ENCODE results near the gene FRMD3.

The FRMD3 gene

GRCh38 chr9:83287021-83287420 is 251.2 kb downstream of the FRMD3 start:
- H3K27me3 ChIP-seq (ENCODE audit: control insufficient read depth in 3 of 3, insufficient read depth in 3 of 3, low read depth in 1 of 3, low read length in 3 of 3) = no peaks in the 10 kb centered on the region
- H3K4me2 ChIP-seq (ENCODE audit: insufficient read depth, low read length, poor library complexity, severe bottlenecking) = no peak overlapping the region
- H3K9me3 ChIP-seq (replicated peaks in 1 of 2; ENCODE audit: control insufficient read depth in 2 of 2, insufficient read depth in 1 of 2, low read depth in 1 of 2, low read length in 2 of 2) = no peaks in the 10 kb centered on the region
- H2BK15ac ChIP-seq (ENCODE audit: low read length) = no peak overlapping the region
- no peak overlapping the region for H2BK12ac ChIP-seq (ENCODE audit: low read length)
- H3K14ac ChIP-seq (ENCODE audit: low read length) = no peak overlapping the region
- no peak for DNase-seq (ENCODE audit: low spot score)
- no peaks in the 10 kb centered on the region for H3K79me1 ChIP-seq (ENCODE audit: low read depth, low read length)
- H2BK120ac ChIP-seq (ENCODE audit: low read depth, low read length) = no peak overlapping the region
- no peak overlapping the region for H3K27ac ChIP-seq (replicated peaks; ENCODE audit: low read length)
- H3K4ac ChIP-seq (ENCODE audit: low read length) = no peak overlapping the region
- no peak overlapping the region for H3K23ac ChIP-seq (ENCODE audit: low read depth, low read length, poor library complexity)
- no peak overlapping the region for H4K91ac ChIP-seq (ENCODE audit: low read depth, low read length, poor library complexity)
- H3K9ac ChIP-seq (ENCODE audit: low read depth, low read length, poor library complexity) = no peak overlapping the region
- no peak overlapping the region for H4K8ac ChIP-seq (ENCODE audit: low read depth, low read length)
- H3K18ac ChIP-seq (ENCODE audit: low read length) = no peak overlapping the region
- H3K4me3 ChIP-seq (ENCODE audit: low read length in 2 of 2) = no peak overlapping the region
- H2BK5ac ChIP-seq (ENCODE audit: low read length) = no peak overlapping the region
- H2AFZ ChIP-seq (ENCODE audit: low read length) = no peak overlapping the region
- no CpG with 5 or more reads among the region's 1 CpG for WGBS, 2 donors (ENCODE audit: extremely low coverage in 2 of 2, insufficient read length in 2 of 2, insufficient replicate concordance in 1 of 2)
- peaks cover 0 to 2% of the 10 kb centered on the region in 2 donors for H3K4me1 ChIP-seq (ENCODE audit: control insufficient read depth in 2 of 2, insufficient read depth in 1 of 2, low read depth in 1 of 2, low read length in 2 of 2)
- H3K36me3 ChIP-seq (replicated peaks in 1 of 2; ENCODE audit: control insufficient read depth in 2 of 2, insufficient read depth in 2 of 2, low read length in 2 of 2) = no peaks in the 10 kb centered on the region
- H2AK5ac ChIP-seq (ENCODE audit: low read depth, low read length) = no peak overlapping the region

DNA sequence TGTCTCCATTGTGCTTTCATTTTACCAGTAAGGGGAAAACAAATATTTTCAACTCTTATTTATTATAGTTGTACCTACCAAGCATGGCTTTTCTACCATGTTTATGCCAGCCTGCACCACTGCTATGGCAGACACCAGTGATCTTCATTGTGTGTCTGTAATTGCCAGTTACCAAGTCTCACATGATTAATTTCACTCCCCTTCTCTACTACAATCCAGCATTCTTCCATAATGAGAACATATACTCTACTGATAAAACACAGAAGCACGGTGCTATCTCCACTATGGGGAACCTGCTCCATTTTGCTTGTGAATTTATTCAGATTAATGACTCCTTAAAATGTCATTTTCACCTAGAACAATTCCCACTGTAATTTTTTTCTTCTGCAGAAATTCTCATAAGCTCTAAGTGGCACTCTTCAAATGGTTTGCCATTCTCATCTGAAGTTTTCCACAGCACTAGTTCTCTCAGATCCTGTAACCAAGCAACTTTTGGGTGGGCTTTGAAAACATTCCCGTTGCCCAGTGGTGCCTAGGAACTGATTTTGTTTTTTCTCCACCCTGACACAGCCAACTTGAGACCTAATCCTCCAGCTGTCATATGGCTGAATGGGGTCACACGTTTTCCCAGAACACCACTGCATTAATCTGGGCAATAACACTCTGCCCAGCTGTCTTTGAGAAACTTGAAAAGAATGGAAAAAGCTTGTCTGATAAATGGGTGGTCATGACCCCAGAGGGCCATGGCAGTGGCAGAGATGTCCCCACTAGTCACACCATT is 252.6 kb downstream of the FRMD3 start:
- Histone ChIP-seq H2AFZ (ENCODE audit: low read length) (no peak overlapping the region), H3K27ac (replicated peaks; ENCODE audit: low read length) (no peak overlapping the region)

GRCh38 chr9:83284746-83285145 is 253.5 kb downstream of the FRMD3 start:
- no peak overlapping the region for H3K4ac ChIP-seq (ENCODE audit: low read length)
- H3K18ac ChIP-seq (ENCODE audit: low read length) = no peak overlapping the region
- H2BK120ac ChIP-seq (ENCODE audit: low read depth, low read length) = no peak overlapping the region
- no peaks in the 10 kb centered on the region for H3K27me3 ChIP-seq (ENCODE audit: control insufficient read depth in 3 of 3, insufficient read depth in 3 of 3, low read depth in 1 of 3, low read length in 3 of 3)
- no peak overlapping the region for H3K14ac ChIP-seq (ENCODE audit: low read length)
- no peak overlapping the region for H2AFZ ChIP-seq (ENCODE audit: low read length)
- no peaks in the 10 kb centered on the region for H3K79me1 ChIP-seq (ENCODE audit: low read depth, low read length)
- H3K9me3 ChIP-seq (replicated peaks in 1 of 2; ENCODE audit: control insufficient read depth in 2 of 2, insufficient read depth in 1 of 2, low read depth in 1 of 2, low read length in 2 of 2) = no peaks in the 10 kb centered on the region
- DNase-seq (ENCODE audit: low spot score) = no peak
- H3K4me3 ChIP-seq (ENCODE audit: low read length in 2 of 2) = no peak overlapping the region
- no peaks in the 10 kb centered on the region for H3K36me3 ChIP-seq (replicated peaks in 1 of 2; ENCODE audit: control insufficient read depth in 2 of 2, insufficient read depth in 2 of 2, low read length in 2 of 2)
- H3K27ac ChIP-seq (replicated peaks; ENCODE audit: low read length) = no peak overlapping the region
- H4K91ac ChIP-seq (ENCODE audit: low read depth, low read length, poor library complexity) = no peak overlapping the region
- H2BK5ac ChIP-seq (ENCODE audit: low read length) = no peak overlapping the region
- H3K23ac ChIP-seq (ENCODE audit: low read depth, low read length, poor library complexity) = no peak overlapping the region
- WGBS, 2 donors (ENCODE audit: extremely low coverage in 2 of 2, insufficient read length in 2 of 2, insufficient replicate concordance in 1 of 2) = no CpG with 5 or more reads among the region's 5 CpGs
- no peak overlapping the region for H2BK12ac ChIP-seq (ENCODE audit: low read length)
- no peak overlapping the region for H4K8ac ChIP-seq (ENCODE audit: low read depth, low read length)
- H2AK5ac ChIP-seq (ENCODE audit: low read depth, low read length) = no peak overlapping the region
- no peak overlapping the region for H3K9ac ChIP-seq (ENCODE audit: low read depth, low read length, poor library complexity)
- no peak overlapping the region for H2BK15ac ChIP-seq (ENCODE audit: low read length)
- H3K4me1 ChIP-seq (ENCODE audit: control insufficient read depth in 2 of 2, insufficient read depth in 1 of 2, low read depth in 1 of 2, low read length in 2 of 2) = peaks cover 0 to 7% of the 10 kb centered on the region in 2 donors
- no peak overlapping the region for H3K4me2 ChIP-seq (ENCODE audit: insufficient read depth, low read length, poor library complexity, severe bottlenecking)

More for the DNA sequence above, 252.6 kb downstream of the FRMD3 start:
- H3K4me1 ChIP-seq (ENCODE audit: control insufficient read depth in 2 of 2, insufficient read depth in 1 of 2, low read depth in 1 of 2, low read length in 2 of 2) = peaks cover 0 to 7% of the 10 kb centered on the region in 2 donors
- H3K9me3 ChIP-seq (replicated peaks in 1 of 2; ENCODE audit: control insufficient read depth in 2 of 2, insufficient read depth in 1 of 2, low read depth in 1 of 2, low read length in 2 of 2) = no peaks in the 10 kb centered on the region
- H2BK12ac ChIP-seq (ENCODE audit: low read length) = no peak overlapping the region
- H3K4ac ChIP-seq (ENCODE audit: low read length) = no peak overlapping the region
- no peak overlapping the region for H4K91ac ChIP-seq (ENCODE audit: low read depth, low read length, poor library complexity)
- no peak overlapping the region for H2BK15ac ChIP-seq (ENCODE audit: low read length)
- no peak overlapping the region for H3K4me3 ChIP-seq (ENCODE audit: low read length in 2 of 2)
- DNase-seq (ENCODE audit: low spot score) = no peak
- no peaks in the 10 kb centered on the region for H3K79me1 ChIP-seq (ENCODE audit: low read depth, low read length)
- no peak overlapping the region for H3K23ac ChIP-seq (ENCODE audit: low read depth, low read length, poor library complexity)
- no peak overlapping the region for H3K14ac ChIP-seq (ENCODE audit: low read length)
- H3K4me2 ChIP-seq (ENCODE audit: insufficient read depth, low read length, poor library complexity, severe bottlenecking) = no peak overlapping the region
- H3K9ac ChIP-seq (ENCODE audit: low read depth, low read length, poor library complexity) = no peak overlapping the region
- WGBS, 2 donors (ENCODE audit: extremely low coverage in 2 of 2, insufficient read length in 2 of 2, insufficient replicate concordance in 1 of 2) = no CpG with 5 or more reads among the region's 3 CpGs
- no peaks in the 10 kb centered on the region for H3K36me3 ChIP-seq (replicated peaks in 1 of 2; ENCODE audit: control insufficient read depth in 2 of 2, insufficient read depth in 2 of 2, low read length in 2 of 2)
- H2BK5ac ChIP-seq (ENCODE audit: low read length) = no peak overlapping the region
- no peak overlapping the region for H4K8ac ChIP-seq (ENCODE audit: low read depth, low read length)
- H3K27me3 ChIP-seq (ENCODE audit: control insufficient read depth in 3 of 3, insufficient read depth in 3 of 3, low read depth in 1 of 3, low read length in 3 of 3) = no peaks in the 10 kb centered on the region
- H2AK5ac ChIP-seq (ENCODE audit: low read depth, low read length) = no peak overlapping the region
- no peak overlapping the region for H2BK120ac ChIP-seq (ENCODE audit: low read depth, low read length)
- H3K18ac ChIP-seq (ENCODE audit: low read length) = no peak overlapping the region

DNA sequence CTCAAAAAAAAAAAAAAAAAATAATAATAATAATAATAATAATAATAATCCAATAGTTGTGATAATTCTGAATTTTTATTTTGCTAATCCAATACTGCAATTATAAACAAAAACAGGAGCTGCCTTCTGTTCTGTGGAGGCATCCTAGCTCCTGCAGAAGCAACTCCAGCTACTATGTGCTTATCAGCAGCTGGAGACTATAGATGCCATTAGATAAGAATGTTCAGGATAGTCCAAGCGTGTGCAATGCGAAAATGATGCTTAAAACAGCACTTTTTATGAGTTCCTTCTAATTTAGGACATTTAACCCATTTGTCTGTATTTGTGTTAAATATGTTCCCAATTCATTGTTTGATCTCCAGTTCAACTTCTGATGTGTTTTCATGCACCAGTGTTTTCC is 254.7 kb downstream of the FRMD3 start:
- H3K18ac ChIP-seq (ENCODE audit: low read length) = no peak overlapping the region
- H3K4me3 ChIP-seq (ENCODE audit: low read length in 2 of 2) = no peak overlapping the region
- no peak overlapping the region for H2BK15ac ChIP-seq (ENCODE audit: low read length)
- no peaks in the 10 kb centered on the region for H3K36me3 ChIP-seq (replicated peaks in 1 of 2; ENCODE audit: control insufficient read depth in 2 of 2, insufficient read depth in 2 of 2, low read length in 2 of 2)
- peaks cover 0 to 7% of the 10 kb centered on the region in 2 donors for H3K4me1 ChIP-seq (ENCODE audit: control insufficient read depth in 2 of 2, insufficient read depth in 1 of 2, low read depth in 1 of 2, low read length in 2 of 2)
- H3K14ac ChIP-seq (ENCODE audit: low read length) = no peak overlapping the region
- no peak overlapping the region for H2BK12ac ChIP-seq (ENCODE audit: low read length)
- DNase-seq (ENCODE audit: low spot score) = no peak
- no peak overlapping the region for H3K23ac ChIP-seq (ENCODE audit: low read depth, low read length, poor library complexity)
- H3K27ac ChIP-seq (replicated peaks; ENCODE audit: low read length) = no peak overlapping the region
- no peak overlapping the region for H2AK5ac ChIP-seq (ENCODE audit: low read depth, low read length)
- H2BK120ac ChIP-seq (ENCODE audit: low read depth, low read length) = no peak overlapping the region
- no peaks in the 10 kb centered on the region for H3K27me3 ChIP-seq (ENCODE audit: control insufficient read depth in 3 of 3, insufficient read depth in 3 of 3, low read depth in 1 of 3, low read length in 3 of 3)
- H4K91ac ChIP-seq (ENCODE audit: low read depth, low read length, poor library complexity) = no peak overlapping the region
- no peak overlapping the region for H2BK5ac ChIP-seq (ENCODE audit: low read length)
- no peak overlapping the region for H2AFZ ChIP-seq (ENCODE audit: low read length)
- H3K9ac ChIP-seq (ENCODE audit: low read depth, low read length, poor library complexity) = no peak overlapping the region
- no peak overlapping the region for H3K4me2 ChIP-seq (ENCODE audit: insufficient read depth, low read length, poor library complexity, severe bottlenecking)
- H3K4ac ChIP-seq (ENCODE audit: low read length) = no peak overlapping the region
- H3K9me3 ChIP-seq (replicated peaks in 1 of 2; ENCODE audit: control insufficient read depth in 2 of 2, insufficient read depth in 1 of 2, low read depth in 1 of 2, low read length in 2 of 2) = no peaks in the 10 kb centered on the region
- WGBS, 2 donors (ENCODE audit: extremely low coverage in 2 of 2, insufficient read length in 2 of 2, insufficient replicate concordance in 1 of 2) = no CpG with 5 or more reads among the region's 2 CpGs
- H4K8ac ChIP-seq (ENCODE audit: low read depth, low read length) = no peak overlapping the region
- H3K79me1 ChIP-seq (ENCODE audit: low read depth, low read length) = no peaks in the 10 kb centered on the region

Data from neuronal stem cell (in vitro differentiated cells).